Activated CD8-positive, alpha-beta memory T cell treated with anti-CD3 and anti-CD28 coated beads for 36 hours (primary cell): ENCODE data around the gene MEPCE. TPM values are rescaled to one million over a fixed set of nuclear protein-coding genes. Genes with fewer than 3 reads are reported as not detected.

Source experiments
- CTCF ChIA-PET: fragments of 350-600 bp; sonication (Branson Sonifier 250); formaldehyde crosslinking; loops from one replicate; lab custom pipeline; 2021; ENCODE audit warnings: antibody characterized with exemption; lab: Charles Lee
- POLR2A ChIA-PET: fragments of 350-600 bp; sonication (Branson Sonifier 250); formaldehyde crosslinking; loops from one replicate; lab custom pipeline; 2021; ENCODE audit warnings: antibody characterized with exemption; lab: Charles Lee
- total RNA-seq, 2 experiments: library from RNA; stranded (reverse); gene quantifications; one replicate each; pipeline ENCODE4 v1.2.3, GENCODE V29; 2021

The MEPCE gene
- total RNA-seq, 2 experiments from 2014 or later = 69.9 to 70.3 TPM

GRCh38 chr7:100400656-100401055 lies 29.0 kb upstream of the MEPCE start:
- ChIA-PET POLR2A (interaction anchor here (0.8 kb wide), 1 partner anchor 28 kb away, joined by 4 read pairs; the partner anchor contains the start of gene ZCWPW1), CTCF (no interaction called here)

- POLR2A ChIA-PET = no interaction called here
- CTCF ChIA-PET = interaction anchor here (1.3 kb wide), 1 partner anchor 10 kb away, joined by 3 read pairs; no protein-coding TSS in a partner anchor
Observed at GRCh38 chr7:100401811-100402210, 27.8 kb upstream of the MEPCE start.

- POLR2A ChIA-PET = no interaction called here
- CTCF ChIA-PET = interaction anchor here (0.6 to 1.3 kb wide), 2 partner anchors 10 to 47 kb away, joined by 3 read pairs; no protein-coding TSS in a partner anchor
Observed at GRCh38 chr7:100402241-100402640, 27.4 kb upstream of the MEPCE start.

- POLR2A ChIA-PET = interaction anchor here (0.7 kb wide), 1 partner anchor 26 kb away, joined by 3 read pairs; no protein-coding TSS in a partner anchor
Observed at GRCh38 chr7:100406767-100407166, 22.9 kb upstream of the MEPCE start.

GRCh38 chr7:100407285-100408180 lies 22.1 kb upstream of the MEPCE start:
- ChIA-PET CTCF (interaction anchor here (0.5 to 2.5 kb wide), 25 partner anchors 9 to 277 kb away, joined by 3 to 11 read pairs (median 4); partner anchors contain the start of genes MEPCE and ZCWPW1), POLR2A (interaction anchor here (0.7 kb wide), 1 partner anchor 27 kb away, joined by 3 read pairs; no protein-coding TSS in a partner anchor)

More at GRCh38 chr7:100406767-100407166, 22.9 kb upstream of the MEPCE start:
- CTCF ChIA-PET = interaction anchor here (1.0 to 2.5 kb wide), 16 partner anchors 9 to 276 kb away, joined by 3 to 11 read pairs (median 4); partner anchors contain the start of genes MEPCE and ZCWPW1

GRCh38 chr7:100411101-100411500 lies 18.5 kb upstream of the MEPCE start:
- ChIA-PET CTCF (interaction anchor here (1.2 kb wide), 1 partner anchor 45 kb away, joined by 4 read pairs; no protein-coding TSS in a partner anchor), POLR2A (interaction anchor here (0.7 kb wide), 1 partner anchor 200 kb away, joined by 4 read pairs; no protein-coding TSS in a partner anchor)

- ChIA-PET CTCF (no interaction called here), POLR2A (no interaction called here)
Observed at GRCh38 chr7:100413346-100413745, 16.3 kb upstream of the MEPCE start.

GRCh38 chr7:100413889-100414288 lies 15.7 kb upstream of the MEPCE start:
- POLR2A ChIA-PET = no interaction called here
- CTCF ChIA-PET = no interaction called here

GRCh38 chr7:100415448-100415847 lies 14.2 kb upstream of the MEPCE start:
- ChIA-PET POLR2A (interaction anchor here (0.7 kb wide), 1 partner anchor 451 kb away, joined by 8 read pairs; no protein-coding TSS in a partner anchor), CTCF (interaction anchor here (1.6 kb wide), 1 partner anchor 8 kb away, joined by 8 read pairs; no protein-coding TSS in a partner anchor)

GRCh38 chr7:100418930-100419659 lies 10.5 kb upstream of the MEPCE start:
- ChIA-PET POLR2A (no interaction called here), CTCF (interaction anchor here (1.6 kb wide), 1 partner anchor 12 kb away, joined by 4 read pairs; no protein-coding TSS in a partner anchor)

- ChIA-PET POLR2A (interaction anchor here (0.6 kb wide), 1 partner anchor 144 kb away, joined by 3 read pairs; no protein-coding TSS in a partner anchor), CTCF (no interaction called here)
Observed at GRCh38 chr7:100419660-100420226, 9.9 kb upstream of the MEPCE start.

- ChIA-PET CTCF (interaction anchor here (1.6 kb wide), 1 partner anchor 15 kb away, joined by 7 read pairs; no protein-coding TSS in a partner anchor), POLR2A (no interaction called here)
Observed at GRCh38 chr7:100423315-100423714, 6.3 kb upstream of the MEPCE start.

- POLR2A ChIA-PET = no interaction called here
Observed at GRCh38 chr7:100425347-100425746, 4.3 kb upstream of the MEPCE start.

GRCh38 chr7:100426516-100426915 lies 3.1 kb upstream of the MEPCE start:
- POLR2A ChIA-PET = interaction anchor here (0.7 kb wide), 1 partner anchor 18 kb away, joined by 7 read pairs; no protein-coding TSS in a partner anchor
- CTCF ChIA-PET = no interaction called here

More at GRCh38 chr7:100425347-100425746, 4.3 kb upstream of the MEPCE start:
- CTCF ChIA-PET = no interaction called here

- ChIA-PET CTCF (interaction anchor here (0.6 to 2.5 kb wide), 2 partner anchors 20 to 41 kb away, joined by 4 to 9 read pairs; no protein-coding TSS in a partner anchor), POLR2A (interaction anchor here (0.5 to 2.5 kb wide), 3 partner anchors 27 to 159 kb away, joined by 3 to 6 read pairs (median 4); partner anchors contain the start of gene FBXO24)
Observed at GRCh38 chr7:100427762-100428198, 1.9 kb upstream of the MEPCE start.

GRCh38 chr7:100428199-100428966 lies 1.2 kb upstream of the MEPCE start, which contains the start of gene ZCWPW1:
ZCWPW1 (minus strand) TSS chr7:100428703; CDS start chr7:100420649, 8,054 bp downstream.
- POLR2A ChIA-PET = interaction anchor here (0.5 to 2.5 kb wide), 11 partner anchors 27 to 308 kb away, joined by 3 to 8 read pairs (median 3); partner anchors contain the start of genes FBXO24, GPC2, POP7 and STAG3
- CTCF ChIA-PET = interaction anchor here (0.6 to 2.5 kb wide), 4 partner anchors 21 to 737 kb away, joined by 3 to 9 read pairs (median 4); no protein-coding TSS in a partner anchor
